Tibial nerve (tissue), 4 donors: ENCODE results near the gene ZNF385D.

Experiments
- EP300 ChIP-seq, 2 donors: sonication (generic); formaldehyde crosslinking; IDR thresholded peaks; one replicate each; pipeline ENCODE4 v1.6.1; 2017; ENCODE audit warnings: antibody characterized with exemption in 2 of 2, mild to moderate bottlenecking in 1 of 2
- TF ChIP-seq, protein P1 (sequence below), 5 experiments: fragments of 200-600 bp in 3 of 5; fragments of 450-650 bp in 2 of 5; sonication (generic) in 3 of 5; IDR thresholded peaks; one replicate each; pipeline ENCODE4 v1.5.1; 2016 to 2019; ENCODE audit warnings: antibody characterized with exemption in 5 of 5, mild to moderate bottlenecking in 3 of 5, moderate library complexity in 2 of 5

- TF ChIP-seq, protein P1, sequence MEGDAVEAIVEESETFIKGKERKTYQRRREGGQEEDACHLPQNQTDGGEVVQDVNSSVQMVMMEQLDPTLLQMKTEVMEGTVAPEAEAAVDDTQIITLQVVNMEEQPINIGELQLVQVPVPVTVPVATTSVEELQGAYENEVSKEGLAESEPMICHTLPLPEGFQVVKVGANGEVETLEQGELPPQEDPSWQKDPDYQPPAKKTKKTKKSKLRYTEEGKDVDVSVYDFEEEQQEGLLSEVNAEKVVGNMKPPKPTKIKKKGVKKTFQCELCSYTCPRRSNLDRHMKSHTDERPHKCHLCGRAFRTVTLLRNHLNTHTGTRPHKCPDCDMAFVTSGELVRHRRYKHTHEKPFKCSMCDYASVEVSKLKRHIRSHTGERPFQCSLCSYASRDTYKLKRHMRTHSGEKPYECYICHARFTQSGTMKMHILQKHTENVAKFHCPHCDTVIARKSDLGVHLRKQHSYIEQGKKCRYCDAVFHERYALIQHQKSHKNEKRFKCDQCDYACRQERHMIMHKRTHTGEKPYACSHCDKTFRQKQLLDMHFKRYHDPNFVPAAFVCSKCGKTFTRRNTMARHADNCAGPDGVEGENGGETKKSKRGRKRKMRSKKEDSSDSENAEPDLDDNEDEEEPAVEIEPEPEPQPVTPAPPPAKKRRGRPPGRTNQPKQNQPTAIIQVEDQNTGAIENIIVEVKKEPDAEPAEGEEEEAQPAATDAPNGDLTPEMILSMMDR (IDR thresholded peaks at IDR 0.05): no peak
- no peak for TF ChIP-seq EP300 (IDR thresholded peaks at IDR 0.05)
Measured at GRCh38 chr3:21587894-21588293, 163.1 kb downstream of the ZNF385D start.
